AG04450 (cell line): ENCODE results near the gene DOK4. TPM values are rescaled to one million over a fixed set of nuclear protein-coding genes. Genes with fewer than 3 reads are reported as not detected.

ENCODE experiments used
- CTCF ChIA-PET: fragments of 300-600, 350-600 bp; formaldehyde crosslinking; extraction: SDS; loops from one replicate; lab custom pipeline; 2022; ENCODE audit warnings: antibody characterized with exemption, inconsistent platforms; lab: Charles Lee
- POLR2A ChIA-PET: fragments of 350-600 bp; formaldehyde crosslinking; extraction: SDS; loops from one replicate; lab custom pipeline; 2021; ENCODE audit warnings: antibody characterized with exemption, inconsistent platforms; lab: Yijun Ruan, JAX
- DNase-seq: peaks from one replicate; pipeline ENCODE4 v3.0.0-alpha.2; 2011; ENCODE audit warnings: low read depth, low spot score
- H3K27ac ChIP-seq: one replicate; pipeline ENCODE4 v1.5.1; 2012; ENCODE audit warnings: low read depth, low read length, control low read depth
- H3K27me3 ChIP-seq: one replicate; pipeline ENCODE4 v1.6.0; 2012; ENCODE audit warnings: low read length; ENCODE audit not compliant: control insufficient read depth, insufficient read depth
- H3K4me3 ChIP-seq: 2 replicates; pipeline ENCODE4 v1.5.1; 2011; ENCODE audit warnings: mild to moderate bottlenecking, low read depth, low read length, control low read depth
- H3K9me3 ChIP-seq: 2 replicates; pipeline ENCODE4 v1.5.1; 2012; ENCODE audit warnings: low read length; ENCODE audit not compliant: control insufficient read depth, insufficient read depth
- CTCF ChIP-seq: IDR thresholded peaks from 2 replicates; pipeline ENCODE4 v1.5.1; 2011; ENCODE audit warnings: low read depth, low read length, control low read depth, inconsistent platforms
- polyA plus RNA-seq: library from polyadenylated mRNA; depleted of rRNA; stranded (reverse); fragments of >200 nt; gene quantifications from 2 replicates; pipeline ENCODE4 v1.2.3, GENCODE V29; 2011

Gene DOK4
- polyA plus RNA-seq, 1 experiment = 12.5 TPM

- Histone ChIP-seq H3K4me3 (no peak overlapping the region), H3K27me3 (no peaks in the 10 kb centered on the region), H3K9me3 (no peaks in the 10 kb centered on the region), H3K27ac (no peak overlapping the region)
- ChIA-PET POLR2A (no interaction called here), CTCF (no interaction called here)
- no peak for TF ChIP-seq CTCF
- no peak for DNase-seq
Measured at GRCh38 chr16:57427824-57428223, 58.5 kb downstream of the DOK4 start.

- Histone ChIP-seq H3K27me3 (no peaks in the 10 kb centered on the region), H3K27ac (no peak overlapping the region), H3K4me3 (no peak overlapping the region), H3K9me3 (no peaks in the 10 kb centered on the region)
- DNase-seq = no peak
- ChIA-PET CTCF (interaction anchor here (1.5 kb wide), 1 partner anchor 9 kb away, joined by 6 read pairs; no protein-coding TSS in a partner anchor), POLR2A (no interaction called here)
- no peak for TF ChIP-seq CTCF
Measured at GRCh38 chr16:57427307-57427706, 59.0 kb downstream of the DOK4 start.

- no peak for TF ChIP-seq CTCF
- H3K27me3 ChIP-seq = no peaks in the 10 kb centered on the region
- CTCF ChIA-PET = interaction anchor here (1.5 kb wide), 1 partner anchor 8 kb away, joined by 6 read pairs; no protein-coding TSS in a partner anchor
- H3K27ac ChIP-seq = no peak overlapping the region
- H3K4me3 ChIP-seq = no peak overlapping the region
- H3K9me3 ChIP-seq = no peaks in the 10 kb centered on the region
- no peak for DNase-seq
- POLR2A ChIA-PET = no interaction called here
Measured at GRCh38 chr16:57426356-57426755, 59.9 kb downstream of the DOK4 start.

- no peaks in the 10 kb centered on the region for H3K9me3 ChIP-seq
- no peak for DNase-seq
- H3K27ac ChIP-seq = no peak overlapping the region
- H3K4me3 ChIP-seq = no peak overlapping the region
- CTCF ChIA-PET = interaction anchor here (1.1 to 10.1 kb wide), 3 partner anchors 94 to 333 kb away, joined by 3 to 286 read pairs (median 29); partner anchors contain the start of gene CPNE2
- H3K27me3 ChIP-seq = no peaks in the 10 kb centered on the region
- TF ChIP-seq CTCF = no peak
- POLR2A ChIA-PET = interaction anchor here (0.8 kb wide), 1 partner anchor 15 kb away, joined by 6 read pairs; no protein-coding TSS in a partner anchor
Measured at GRCh38 chr16:57424583-57424982, 61.7 kb downstream of the DOK4 start.

- Histone ChIP-seq H3K4me3 (no peak overlapping the region), H3K27ac (no peak overlapping the region), H3K27me3 (no peaks in the 10 kb centered on the region), H3K9me3 (no peaks in the 10 kb centered on the region)
- ChIA-PET CTCF (interaction anchor here (0.7 to 10.1 kb wide), 8 partner anchors 9 to 339 kb away, joined by 4 to 286 read pairs (median 10); partner anchors contain the start of gene CPNE2), POLR2A (interaction anchor here (0.9 kb wide), 1 partner anchor 178 kb away, joined by 3 read pairs; the partner anchor contains the start of gene ARL2BP)
- no peak for DNase-seq
- TF ChIP-seq CTCF = no peak
Measured at GRCh38 chr16:57423152-57423551, 63.1 kb downstream of the DOK4 start.
